Hepatocyte (in vitro differentiated cells): ENCODE measurements around the gene TLR1.

Source experiments
- EZH2 ChIP-seq: fragments of 200-600 bp; sonication (generic); IDR thresholded peaks from 2 replicates; pipeline ENCODE4 v1.6.1; 2016; ENCODE audit warnings: antibody characterized with exemption, mild to moderate bottlenecking, borderline replicate concordance
- EZH2phosphoT487 ChIP-seq: fragments of 200-600 bp; sonication (generic); IDR thresholded peaks from one replicate; pipeline ENCODE4 v1.6.1; 2018; ENCODE audit warnings: antibody characterized with exemption, mild to moderate bottlenecking, low read depth, moderate library complexity; ENCODE audit not compliant: unreplicated experiment, severe bottlenecking
- TF ChIP-seq, protein P1 (sequence below): fragments of 200-600 bp; sonication (generic); IDR thresholded peaks from 2 replicates; pipeline ENCODE4 v1.5.1; 2016; ENCODE audit warnings: antibody characterized with exemption, mild to moderate bottlenecking; ENCODE audit not compliant: poor library complexity

DNA sequence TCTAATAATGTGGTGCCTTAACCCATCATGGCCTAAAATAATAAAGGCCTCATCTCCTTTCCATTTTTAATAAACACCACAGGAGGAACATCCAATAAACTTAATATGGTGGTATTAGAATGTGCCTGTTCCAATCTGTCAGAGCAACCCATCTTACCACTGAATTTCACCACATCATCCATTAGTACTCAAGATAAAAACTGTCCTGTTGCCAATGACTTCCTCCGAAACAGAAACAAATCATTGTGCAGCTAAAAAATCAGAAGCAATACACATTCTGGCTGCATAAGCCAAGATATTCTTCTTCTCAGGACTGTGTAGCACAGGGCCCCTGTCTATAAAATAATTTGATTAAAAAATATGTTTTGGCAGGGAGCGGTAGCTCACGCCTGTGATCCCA lies 40.3 kb downstream of the TLR1 start:
- TF ChIP-seq, protein P1, sequence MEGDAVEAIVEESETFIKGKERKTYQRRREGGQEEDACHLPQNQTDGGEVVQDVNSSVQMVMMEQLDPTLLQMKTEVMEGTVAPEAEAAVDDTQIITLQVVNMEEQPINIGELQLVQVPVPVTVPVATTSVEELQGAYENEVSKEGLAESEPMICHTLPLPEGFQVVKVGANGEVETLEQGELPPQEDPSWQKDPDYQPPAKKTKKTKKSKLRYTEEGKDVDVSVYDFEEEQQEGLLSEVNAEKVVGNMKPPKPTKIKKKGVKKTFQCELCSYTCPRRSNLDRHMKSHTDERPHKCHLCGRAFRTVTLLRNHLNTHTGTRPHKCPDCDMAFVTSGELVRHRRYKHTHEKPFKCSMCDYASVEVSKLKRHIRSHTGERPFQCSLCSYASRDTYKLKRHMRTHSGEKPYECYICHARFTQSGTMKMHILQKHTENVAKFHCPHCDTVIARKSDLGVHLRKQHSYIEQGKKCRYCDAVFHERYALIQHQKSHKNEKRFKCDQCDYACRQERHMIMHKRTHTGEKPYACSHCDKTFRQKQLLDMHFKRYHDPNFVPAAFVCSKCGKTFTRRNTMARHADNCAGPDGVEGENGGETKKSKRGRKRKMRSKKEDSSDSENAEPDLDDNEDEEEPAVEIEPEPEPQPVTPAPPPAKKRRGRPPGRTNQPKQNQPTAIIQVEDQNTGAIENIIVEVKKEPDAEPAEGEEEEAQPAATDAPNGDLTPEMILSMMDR = no peak
- TF ChIP-seq EZH2phosphoT487 (no peak), EZH2 (no peak)
